Calu3 (cell line): Measurements from ENCODE around the gene EPSTI1. TPM values are rescaled to one million over a fixed set of nuclear protein-coding genes. Genes with fewer than 3 reads are reported as not detected.

Experiments used
- BruUV-seq: library from RNA; stranded (reverse); fragments of 400-500 nt; replicated peaks from 2 replicates; lab custom pipeline; 2021; lab: Mats Ljungman, UMichigan
- CTCF ChIA-PET: fragments of 300-600 bp; sonication (Branson Sonifier 250); formaldehyde crosslinking; loops from one replicate; lab custom pipeline; 2022; ENCODE audit warnings: antibody characterized with exemption; lab: Charles Lee
- DNase-seq: peaks from one replicate; pipeline ENCODE4 v3.0.0; 2022
- H3K27ac Mint-ChIP-seq: one replicate; pipeline ENCODE4 v1.8.0; 2022; ENCODE audit warnings: mixed read lengths; ENCODE audit not compliant: unreplicated experiment
- H3K27me3 Mint-ChIP-seq: one replicate; pipeline ENCODE4 v1.8.0; 2022; ENCODE audit warnings: mixed read lengths; ENCODE audit not compliant: unreplicated experiment
- H3K36me3 Mint-ChIP-seq: one replicate; pipeline ENCODE4 v1.8.0; 2022; ENCODE audit warnings: mild to moderate bottlenecking, moderate library complexity, mixed read lengths; ENCODE audit not compliant: insufficient read depth, unreplicated experiment
- H3K4me1 Mint-ChIP-seq: one replicate; pipeline ENCODE4 v1.8.0; 2022; ENCODE audit warnings: mild to moderate bottlenecking, low read depth, mixed read lengths; ENCODE audit not compliant: unreplicated experiment
- H3K4me3 Mint-ChIP-seq: one replicate; pipeline ENCODE4 v1.8.0; 2022; ENCODE audit warnings: mild to moderate bottlenecking, low read depth, moderate library complexity, mixed read lengths; ENCODE audit not compliant: unreplicated experiment
- H3K9me3 Mint-ChIP-seq: one replicate; pipeline ENCODE4 v1.8.0; 2022; ENCODE audit warnings: low read depth, mixed read lengths; ENCODE audit not compliant: unreplicated experiment
- CTCF ChIP-seq: fragments of 200-600 bp; IDR thresholded peaks from one replicate; pipeline ENCODE4 v1.8.0; 2022; ENCODE audit warnings: antibody characterized with exemption; ENCODE audit not compliant: unreplicated experiment
- intact Hi-C: fragments of 100-400 bp; cut with micrococcal nuclease; formaldehyde crosslinking; loops from one replicate; pipeline ENCODE4 v1.10.0; 2022; ENCODE audit not compliant: unreplicated experiment
- total RNA-seq: library from RNA; stranded (reverse); gene quantifications from 2 replicates; pipeline ENCODE4 v1.2.3, GENCODE V29; 2022

Gene EPSTI1
- total RNA-seq, 1 experiment from 2014 or later, result 11.5 TPM

GRCh38 chr13:42876270-42876714 lies 115.7 kb downstream of the EPSTI1 start:
- no TSS peak for BruUV-seq
- CTCF ChIA-PET, result no interaction called here
- H3K4me1 Mint-ChIP-seq, result peaks cover 12% of the 10 kb centered on the region

DNA sequence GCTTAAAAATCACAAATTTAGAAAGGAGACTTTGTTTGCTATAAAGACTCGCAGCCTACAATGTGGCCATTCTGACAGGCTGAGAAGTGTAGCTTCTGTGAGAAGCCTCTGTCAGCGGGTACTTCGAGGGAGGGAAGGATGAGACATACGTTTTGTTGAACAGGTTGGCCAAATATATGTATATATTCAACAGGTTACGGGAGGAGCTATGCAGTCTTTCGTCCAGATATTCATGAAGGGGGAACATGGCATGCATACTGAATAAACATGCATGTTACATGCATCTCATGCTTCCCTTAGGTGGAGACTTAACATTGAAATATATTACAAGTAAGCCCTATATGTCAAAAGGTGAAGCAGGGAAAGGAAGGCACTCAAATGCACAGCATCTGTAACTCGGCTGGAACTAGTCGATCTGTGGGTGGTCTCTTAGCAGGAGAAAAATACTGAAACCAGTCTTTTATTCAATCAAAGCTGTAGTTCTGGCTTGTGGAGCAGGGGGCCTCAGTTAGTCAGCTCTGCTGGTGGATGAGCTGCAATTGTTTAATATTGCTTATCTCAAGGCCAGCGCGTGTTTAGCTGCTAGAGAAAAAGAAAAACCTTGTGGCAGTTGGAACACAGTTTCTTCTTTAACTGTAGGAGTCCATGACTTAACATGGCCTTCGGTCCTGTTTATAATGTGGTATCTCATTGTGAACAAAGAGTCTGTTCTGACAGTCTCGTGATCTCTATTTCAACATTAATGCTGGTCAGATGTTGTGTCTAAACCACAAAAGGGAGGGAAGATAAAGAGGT lies 116.4 kb downstream of the EPSTI1 start:
- Mint-ChIP-seq H3K27ac (no peak overlapping the region), H3K27me3 (peaks cover 10% of the 10 kb centered on the region), H3K4me1 (peaks cover 12% of the 10 kb centered on the region), H3K4me3 (no peak overlapping the region), H3K36me3 (no peaks in the 10 kb centered on the region), H3K9me3 (peaks cover 2% of the 10 kb centered on the region)
- no peak for TF ChIP-seq CTCF
- BruUV-seq, result no TSS peak
- DNase-seq, result no peak
- intact Hi-C loops, result no loop called here
- CTCF ChIA-PET, result no interaction called here

More at GRCh38 chr13:42876270-42876714, 115.7 kb downstream of the EPSTI1 start:
- DNase-seq, result no peak
- intact Hi-C loops, result no loop called here
- Mint-ChIP-seq H3K4me3 (no peak overlapping the region), H3K9me3 (peaks cover 2% of the 10 kb centered on the region), H3K27ac (no peak overlapping the region), H3K36me3 (no peaks in the 10 kb centered on the region), H3K27me3 (peaks cover 7% of the 10 kb centered on the region)
- no peak for TF ChIP-seq CTCF

DNA sequence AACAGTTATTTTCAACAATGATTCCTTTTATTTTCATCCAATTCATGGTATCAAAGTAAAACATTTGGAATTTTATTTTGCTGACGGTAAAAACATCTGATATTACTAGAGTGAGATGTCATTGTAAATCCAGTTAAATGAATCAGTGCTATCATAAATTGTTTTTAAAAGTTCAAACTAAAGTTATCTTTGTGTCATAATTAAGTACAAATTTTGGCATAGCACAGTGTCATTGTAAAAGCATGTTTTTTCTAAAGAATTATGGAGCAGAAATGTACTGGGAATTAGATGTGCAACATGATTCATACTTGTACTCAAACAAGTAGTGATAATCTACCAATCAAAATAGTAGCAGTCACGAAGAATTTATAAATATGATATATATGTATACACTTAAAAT lies 117.8 kb downstream of the EPSTI1 start:
- no peaks in the 10 kb centered on the region for H3K36me3 Mint-ChIP-seq
- no peaks in the 10 kb centered on the region for H3K9me3 Mint-ChIP-seq

DNA sequence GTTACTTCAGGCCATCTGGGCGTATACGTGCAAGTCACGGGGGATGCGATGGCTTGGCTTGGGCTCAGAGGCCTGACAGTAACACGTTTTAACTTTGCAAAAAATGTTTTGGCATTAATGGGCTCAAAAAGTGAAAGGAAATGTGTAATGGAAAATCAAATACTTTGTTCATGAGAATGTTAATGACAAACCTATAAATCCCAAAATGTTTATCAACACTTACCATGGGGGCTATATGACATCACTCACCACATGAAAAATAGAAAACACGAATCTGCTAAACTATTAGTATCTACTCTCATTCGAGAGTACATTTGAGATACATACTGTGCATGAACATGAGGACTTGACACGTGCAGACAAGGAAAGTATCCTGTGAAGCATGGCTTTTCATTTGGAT lies 119.0 kb downstream of the EPSTI1 start:
- no peak for TF ChIP-seq CTCF
- BruUV-seq, result no TSS peak
- H3K27ac Mint-ChIP-seq, result no peak overlapping the region
- H3K4me3 Mint-ChIP-seq, result no peak overlapping the region
- DNase-seq, result no peak
- CTCF ChIA-PET, result no interaction called here
- H3K36me3 Mint-ChIP-seq, result no peaks in the 10 kb centered on the region
- intact Hi-C loops, result no loop called here
- H3K4me1 Mint-ChIP-seq, result peaks cover 12% of the 10 kb centered on the region
- peaks cover 10% of the 10 kb centered on the region for H3K27me3 Mint-ChIP-seq
- no peaks in the 10 kb centered on the region for H3K9me3 Mint-ChIP-seq

More for the DNA sequence above, 117.8 kb downstream of the EPSTI1 start:
- Mint-ChIP-seq H3K27me3 (peaks cover 10% of the 10 kb centered on the region), H3K4me1 (peaks cover 12% of the 10 kb centered on the region), H3K27ac (no peak overlapping the region), H3K4me3 (no peak overlapping the region)
- TF ChIP-seq CTCF, result no peak
- no peak for DNase-seq
- intact Hi-C loops, result no loop called here
- BruUV-seq, result no TSS peak
- CTCF ChIA-PET, result no interaction called here
